Naive thymus-derived CD4-positive, alpha-beta T cell (primary cell): ENCODE measurements around the gene ANXA4. TPM values are rescaled to one million over a fixed set of nuclear protein-coding genes. Genes with fewer than 3 reads are reported as not detected.

Experiments used
- ATAC-seq: fragments of 150-1000 bp; cut with Tn5 transposase; 2 replicates; pipeline ENCODE4 v1.10.0; 2021; ENCODE audit warnings: mild to moderate bottlenecking, moderate library complexity
- CTCF ChIA-PET: fragments of 350-600 bp; sonication (Branson Sonifier 250); formaldehyde crosslinking; loops from one replicate; lab custom pipeline; 2021; ENCODE audit warnings: antibody characterized with exemption; lab: Charles Lee
- POLR2A ChIA-PET: fragments of 350-600 bp; sonication (Branson Sonifier 250); formaldehyde crosslinking; loops from one replicate; lab custom pipeline; 2021; ENCODE audit warnings: antibody characterized with exemption, inconsistent platforms; lab: Charles Lee
- DNase-seq, 9 donors: peaks; one replicate each; pipeline versions ENCODE4 v3.0.0 to v3.0.0-alpha.2; 2020 to 2022; ENCODE audit warnings: mixed read lengths in 1 of 9
- H3K27ac ChIP-seq: one replicate; pipeline ENCODE4 v1.7.0; 2013; ENCODE audit warnings: mild to moderate bottlenecking, low read depth, low read length, moderate library complexity
- H3K27me3 ChIP-seq, 2 donors: one replicate each; pipeline ENCODE4 v1.7.0; 2013; ENCODE audit warnings: low read length in 2 of 2, mild to moderate bottlenecking in 2 of 2, moderate library complexity in 2 of 2; ENCODE audit not compliant: control insufficient read depth in 2 of 2, insufficient read depth in 2 of 2
- H3K36me3 ChIP-seq, 3 experiments: 1 replicate in 2 of 3; 2 replicates in 1 of 3; pipeline ENCODE4 v1.7.0; 2013; ENCODE audit warnings: low read length in 3 of 3, mild to moderate bottlenecking in 3 of 3, moderate library complexity in 1 of 3; ENCODE audit not compliant: insufficient read depth in 3 of 3, control insufficient read depth in 2 of 3
- H3K4me1 ChIP-seq, 2 donors: one replicate each; pipeline ENCODE4 v1.7.0; 2013; ENCODE audit warnings: low read length in 2 of 2, mild to moderate bottlenecking in 2 of 2, moderate library complexity in 1 of 2; ENCODE audit not compliant: control insufficient read depth in 2 of 2, insufficient read depth in 2 of 2
- H3K4me3 ChIP-seq: 2 replicates; pipeline ENCODE4 v1.7.0; 2013; ENCODE audit warnings: mild to moderate bottlenecking, low read length
- H3K9me3 ChIP-seq, 3 experiments: 1 replicate in 2 of 3; 2 replicates in 1 of 3; pipeline ENCODE4 v1.7.0; 2013; ENCODE audit warnings: low read length in 3 of 3; ENCODE audit not compliant: control insufficient read depth in 2 of 3
- H3K27ac Mint-ChIP-seq, 9 donors: one replicate each; pipeline ENCODE4 v1.8.0; 2020 to 2022; ENCODE audit warnings: mixed read lengths in 9 of 9, mild to moderate bottlenecking in 8 of 9, moderate library complexity in 5 of 9, inconsistent platforms in 2 of 9
- H3K27me3 Mint-ChIP-seq, 5 donors: one replicate each; pipeline ENCODE4 v1.8.0; 2021 to 2022; ENCODE audit warnings: mixed read lengths in 5 of 5, mild to moderate bottlenecking in 1 of 5
- H3K36me3 Mint-ChIP-seq, 5 donors: one replicate each; pipeline ENCODE4 v1.8.0; 2020 to 2022; ENCODE audit warnings: mixed read lengths in 5 of 5, mild to moderate bottlenecking in 3 of 5, inconsistent platforms in 1 of 5
- H3K4me1 Mint-ChIP-seq, 7 donors: one replicate each; pipeline ENCODE4 v1.8.0; 2020 to 2022; ENCODE audit warnings: mixed read lengths in 7 of 7, mild to moderate bottlenecking in 3 of 7, inconsistent platforms in 1 of 7
- H3K4me3 Mint-ChIP-seq, 10 donors: one replicate each; pipeline ENCODE4 v1.8.0; 2020 to 2022; ENCODE audit warnings: mild to moderate bottlenecking in 10 of 10, mixed read lengths in 10 of 10, moderate library complexity in 6 of 10, inconsistent platforms in 2 of 10
- H3K9me3 Mint-ChIP-seq, 11 donors: one replicate each; pipeline ENCODE4 v1.8.0; 2020 to 2022; ENCODE audit warnings: mixed read lengths in 11 of 11, mild to moderate bottlenecking in 4 of 11, inconsistent platforms in 1 of 11, moderate library complexity in 1 of 11
- intact Hi-C, 2 donors: fragments of 100-400 bp; cut with micrococcal nuclease; formaldehyde crosslinking; loops; one replicate each; pipeline ENCODE4 v1.15.1; 2023
- polyA plus RNA-seq, 2 donors: library from polyadenylated mRNA; unstranded; fragments of 300-500 nt; fragmentation: Illumina TruSeq; gene quantifications; one replicate each; pipeline ENCODE4 v1.2.3, GENCODE V29; 2021
- total RNA-seq, 6 experiments: library from RNA in 5 of 6; stranded (reverse) in 5 of 6; gene quantifications; 1 replicate in 5 of 6; 2 replicates in 1 of 6; pipeline ENCODE4 v1.2.3 and lab custom pipeline; 2021 to 2026

The ANXA4 gene
- 10 to 100 TPM in 4 of 5 experiments, 1 to 10 TPM in 1; 8.0 to 75.6 (median 15.9) TPM for total RNA-seq
- 1 to 10 TPM; 3.1 to 4.9 TPM for polyA plus RNA-seq
- total RNA-seq (lab: John Stamatoyannopoulos, UW): 3.6 reads per million, percentile 19 among the genes with 10 or more reads in this experiment

DNA sequence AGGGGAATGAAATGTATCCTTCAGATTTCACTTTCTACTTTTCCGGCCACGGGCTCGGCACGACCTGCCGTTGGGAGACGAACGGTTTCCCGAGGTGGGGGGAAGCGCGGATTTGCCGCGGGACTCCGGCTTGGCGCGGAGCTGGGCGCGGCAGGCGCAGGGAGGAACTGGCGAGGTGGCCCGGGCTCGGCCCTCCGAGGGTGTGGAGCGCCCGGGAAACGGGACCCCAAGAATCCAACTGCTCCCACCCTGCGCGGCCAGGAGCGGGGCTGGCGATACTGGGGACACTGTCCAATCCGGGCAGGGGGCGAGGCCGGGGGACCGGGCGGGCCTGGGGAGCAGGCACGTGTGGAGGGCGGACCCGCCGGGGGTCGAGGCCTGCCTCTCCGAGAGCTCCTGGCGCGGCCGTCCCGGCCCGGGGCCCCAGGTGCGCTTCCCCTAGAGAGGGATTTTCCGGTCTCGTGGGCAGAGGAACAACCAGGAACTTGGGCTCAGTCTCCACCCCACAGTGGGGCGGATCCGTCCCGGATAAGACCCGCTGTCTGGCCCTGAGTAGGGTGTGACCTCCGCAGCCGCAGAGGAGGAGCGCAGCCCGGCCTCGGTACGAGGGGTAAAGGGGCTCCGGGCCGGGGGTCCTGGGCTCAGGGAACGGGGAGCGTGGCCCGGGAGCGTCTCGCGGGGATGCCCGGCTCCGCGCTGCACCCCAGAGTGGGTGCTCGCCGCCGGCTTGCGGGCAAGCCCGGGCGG, at the start of gene ANXA4:
Gene ANXA4, plus strand, starts transcription at position 560 of the 747 bp plus-strand sequence. CDS start 39,432 bp downstream, outside the sequence.
- POLR2A ChIA-PET: interaction anchor here (1.4 to 2.0 kb wide), 2 partner anchors 9 to 97 kb away, joined by 4 read pairs; no protein-coding TSS in a partner anchor
- H3K27ac ChIP-seq: peak within 1 kb of the TSS; percentile 67
- peaks cover 0 to 2% (median 0%) of the 10 kb centered on the region in 5 donors for H3K36me3 Mint-ChIP-seq

DNA sequence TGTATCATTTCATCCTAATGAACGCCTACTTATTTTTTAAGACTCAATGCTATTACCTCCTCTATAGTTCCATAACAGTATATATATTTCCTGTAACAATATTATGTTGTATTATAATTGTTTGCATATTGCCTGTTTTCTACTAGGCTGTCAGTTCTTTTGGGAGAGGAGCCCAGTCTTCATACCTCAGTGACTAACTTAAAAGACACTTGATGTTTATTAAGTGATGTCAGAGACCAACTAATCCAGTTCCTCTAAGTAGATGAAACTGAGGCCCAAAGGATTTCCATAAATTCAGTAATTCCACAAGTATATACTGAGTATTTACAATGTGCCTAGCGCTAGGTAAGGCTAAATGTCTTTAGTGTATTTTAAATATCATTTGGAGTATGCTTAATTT, 49.5 kb upstream of the ANXA4 start:
- Mint-ChIP-seq H3K36me3 (peaks cover 0 to 7% (median 4%) of the 10 kb centered on the region in 5 donors), H3K9me3 (peaks cover 0 to 6% (median 0%) of the 10 kb centered on the region in 11 donors), H3K4me1 (peaks cover 36 to 99% (median 95%) of the 10 kb centered on the region in 7 donors), H3K27ac (peak overlapping the region; percentile 91 to 99 (median 94)), H3K27me3 (no peaks in the 10 kb centered on the region), H3K4me3 (peak overlapping the region in 4 of 10 donors; percentile 54 to 89 (median 78))
- H3K27ac ChIP-seq: peak overlapping the region; percentile 80
- intact Hi-C loops: loop anchor here in 1 of 2 donors (2.0 kb wide), 1 partner anchor 18 kb away; no protein-coding TSS in a partner anchor
- H3K27me3 ChIP-seq: no peaks in the 10 kb centered on the region
- peaks cover 63 to 88% of the 10 kb centered on the region in 2 donors for H3K4me1 ChIP-seq
- no peaks in the 10 kb centered on the region for H3K36me3 ChIP-seq
- CTCF ChIA-PET: interaction anchor here (0.8 to 1.5 kb wide), 6 partner anchors 9 to 51 kb away, joined by 3 to 18 read pairs (median 6); partner anchors contain the start of gene AAK1
- H3K4me3 ChIP-seq: no peak overlapping the region
- ATAC-seq: no peak
- POLR2A ChIA-PET: interaction anchor here (1.2 to 19.0 kb wide), 7 partner anchors 9 to 50 kb away, joined by 3 to 334 read pairs (median 27); partner anchors contain the start of gene AAK1
- no peaks in the 10 kb centered on the region for H3K9me3 ChIP-seq
- DNase-seq: no peak

More for the DNA sequence above, at the start of gene ANXA4:
- Mint-ChIP-seq H3K9me3 (no peaks in the 10 kb centered on the region), H3K4me1 (peaks cover 6 to 35% (median 14%) of the 10 kb centered on the region in 7 donors), H3K27ac (peak within 1 kb of the TSS in 8 of 9 donors; percentile 72 to 93 (median 86)), H3K4me3 (peak within 1 kb of the TSS; percentile 76 to 98 (median 94)), H3K27me3 (peaks cover 0 to 22% (median 0%) of the 10 kb centered on the region in 5 donors)
- H3K27me3 ChIP-seq: no peaks in the 10 kb centered on the region
- no peaks in the 10 kb centered on the region for H3K36me3 ChIP-seq
- no peaks in the 10 kb centered on the region for H3K9me3 ChIP-seq
- peaks cover 0 to 2% of the 10 kb centered on the region in 2 donors for H3K4me1 ChIP-seq
- CTCF ChIA-PET: interaction anchor here (1.0 kb wide), 1 partner anchor 17 kb away, joined by 5 read pairs; no protein-coding TSS in a partner anchor
- peak; percentile 83 for ATAC-seq
- peak within 1 kb of the TSS; percentile 63 for H3K4me3 ChIP-seq
- intact Hi-C loops: loop anchor here (1.0 to 10.0 kb wide), 4 partner anchors 33 to 503 kb away; partner anchors contain the start of genes GMCL1 (in 1 of the 2) and TIA1 (in 1 of the 2)
- peak; percentile 23 to 75 (median 33) for DNase-seq

DNA sequence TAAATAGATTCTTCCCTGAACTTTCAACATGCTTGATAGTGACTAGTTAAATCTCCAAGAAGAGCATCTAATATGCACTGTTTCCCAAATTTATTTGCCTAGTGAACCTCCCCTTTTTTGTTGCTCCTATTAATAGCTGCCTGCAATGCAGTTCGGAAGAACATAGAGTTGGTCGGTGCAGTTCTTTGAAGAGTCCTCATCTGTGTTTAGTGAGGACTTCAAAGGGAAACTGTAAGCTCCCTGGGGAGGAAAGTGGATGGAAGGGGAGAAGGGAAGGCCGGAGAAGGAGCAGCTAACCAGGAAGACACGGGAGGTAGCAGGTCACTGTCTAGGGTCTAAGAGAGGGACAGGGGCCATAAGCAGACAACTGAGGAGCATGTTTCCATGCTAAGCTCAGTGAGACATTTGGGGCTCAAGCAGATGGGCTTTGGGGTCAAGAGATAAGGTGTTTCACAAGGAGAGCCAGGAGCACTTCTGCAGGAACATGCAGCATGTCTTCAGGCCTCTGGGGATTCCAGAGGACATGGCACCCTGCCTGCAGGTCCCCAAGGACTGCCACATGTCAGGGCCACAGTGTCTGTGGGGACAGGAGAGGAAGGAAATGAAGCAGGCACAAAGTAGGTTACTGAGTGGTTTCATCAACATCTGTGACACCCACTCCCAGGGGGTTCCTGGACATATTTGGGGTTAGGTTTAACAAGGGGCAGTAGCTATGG, 48.7 kb upstream of the ANXA4 start:
- Histone ChIP-seq H3K36me3 (no peaks in the 10 kb centered on the region), H3K27me3 (no peaks in the 10 kb centered on the region), H3K27ac (peak overlapping the region; percentile 80), H3K9me3 (no peaks in the 10 kb centered on the region), H3K4me3 (peak overlapping the region; percentile 35), H3K4me1 (peaks cover 63 to 89% of the 10 kb centered on the region in 2 donors)
- ChIA-PET CTCF (interaction anchor here (0.8 to 1.5 kb wide), 6 partner anchors 9 to 52 kb away, joined by 3 to 18 read pairs (median 4); partner anchors contain the start of gene AAK1), POLR2A (interaction anchor here (0.6 to 8.7 kb wide), 15 partner anchors 9 to 926 kb away, joined by 3 to 292 read pairs (median 3); partner anchors contain the start of gene AAK1)
- no peaks in the 10 kb centered on the region for H3K27me3 Mint-ChIP-seq
- H3K9me3 Mint-ChIP-seq: peaks cover 0 to 6% (median 0%) of the 10 kb centered on the region in 11 donors
- H3K4me3 Mint-ChIP-seq: peak overlapping the region; percentile 22 to 89 (median 74)
- H3K27ac Mint-ChIP-seq: peak overlapping the region; percentile 91 to 99 (median 94)
- peaks cover 43 to 99% (median 95%) of the 10 kb centered on the region in 7 donors for H3K4me1 Mint-ChIP-seq
- H3K36me3 Mint-ChIP-seq: peaks cover 0 to 5% (median 0%) of the 10 kb centered on the region in 5 donors
- ATAC-seq: peak; percentile 69
- DNase-seq: peak in 8 of 9 donors; percentile 28 to 48 (median 36)
- intact Hi-C loops: loop anchor here (1.0 to 2.0 kb wide), 3 partner anchors 8 to 48 kb away; no protein-coding TSS in a partner anchor

DNA sequence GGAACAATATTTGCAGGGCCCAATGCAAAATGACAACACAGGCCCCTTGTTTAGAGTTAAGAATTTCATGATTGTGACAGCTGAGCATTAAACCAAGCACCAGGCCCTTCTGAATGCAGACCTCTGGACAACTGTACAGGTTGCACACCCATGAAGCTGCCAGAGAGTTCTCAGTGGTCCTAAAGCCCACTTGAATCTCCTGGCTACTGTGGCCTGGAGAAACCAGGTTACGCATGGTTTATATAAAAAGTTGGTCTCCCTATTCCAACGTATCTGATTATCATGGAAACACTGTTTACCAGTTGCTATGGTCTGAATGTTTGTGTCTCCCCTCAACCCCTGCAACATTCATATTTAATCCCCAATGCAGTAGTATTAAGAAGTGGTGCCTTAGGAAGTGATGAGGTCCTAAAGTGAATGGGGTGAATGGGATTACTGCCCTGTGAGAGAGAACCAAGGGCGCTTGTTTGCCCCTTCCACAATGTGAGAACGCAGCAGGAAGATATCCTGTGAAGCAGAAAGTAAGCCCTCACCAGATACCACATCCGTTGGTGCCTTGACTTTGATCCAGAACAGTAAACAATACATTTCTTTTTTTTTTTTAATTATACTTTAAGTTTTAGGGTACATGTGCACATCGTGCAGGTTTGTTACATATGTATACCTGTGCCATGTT, 48.0 kb upstream of the ANXA4 start:
- H3K4me1 Mint-ChIP-seq: peaks cover 46 to 99% (median 95%) of the 10 kb centered on the region in 7 donors
- peak overlapping the region; percentile 91 to 99 (median 94) for H3K27ac Mint-ChIP-seq
- DNase-seq (peak in 7 of 9 donors; percentile 75 to 88 (median 86)), ATAC-seq (peak; percentile 89)
- no peaks in the 10 kb centered on the region for H3K27me3 ChIP-seq
- intact Hi-C loops: loop anchor here (1.0 to 2.0 kb wide), 4 partner anchors 9 to 49 kb away; no protein-coding TSS in a partner anchor
- ChIA-PET POLR2A (interaction anchor here (0.6 to 8.7 kb wide), 16 partner anchors 10 to 927 kb away, joined by 3 to 292 read pairs (median 4); partner anchors contain the start of gene AAK1), CTCF (interaction anchor here (0.9 to 1.6 kb wide), 6 partner anchors 10 to 49 kb away, joined by 3 to 18 read pairs (median 6); partner anchors contain the start of gene AAK1)
- H3K9me3 ChIP-seq: no peaks in the 10 kb centered on the region
- H3K4me1 ChIP-seq: peaks cover 59 to 89% of the 10 kb centered on the region in 2 donors
- peak overlapping the region; percentile 54 to 89 (median 78) for H3K4me3 Mint-ChIP-seq
- H3K4me3 ChIP-seq: peak overlapping the region; percentile 35
- no peaks in the 10 kb centered on the region for H3K36me3 ChIP-seq
- H3K27me3 Mint-ChIP-seq: no peaks in the 10 kb centered on the region
- peak overlapping the region; percentile 80 for H3K27ac ChIP-seq
- H3K36me3 Mint-ChIP-seq: peaks cover 0 to 5% (median 0%) of the 10 kb centered on the region in 5 donors
- H3K9me3 Mint-ChIP-seq: peaks cover 0 to 5% (median 0%) of the 10 kb centered on the region in 11 donors
